Chondrocyte (in vitro differentiated cells): ENCODE measurements around the gene BEND5. TPM values are rescaled to one million over a fixed set of nuclear protein-coding genes. Genes with fewer than 3 reads are reported as not detected.

Source experiments
- DNase-seq: peaks from one replicate; pipeline ENCODE4 v3.0.0; 2021; ENCODE audit warnings: mixed read lengths, low spot score
- H3K27ac Mint-ChIP-seq: one replicate; pipeline ENCODE4 v1.8.0; 2021; ENCODE audit warnings: mild to moderate bottlenecking, moderate library complexity, mixed read lengths; ENCODE audit not compliant: unreplicated experiment
- H3K27me3 Mint-ChIP-seq: 2 replicates; pipeline ENCODE4 v1.8.0; 2021; ENCODE audit warnings: low read depth, mixed read lengths
- H3K36me3 Mint-ChIP-seq: 2 replicates; pipeline ENCODE4 v1.8.0; 2021; ENCODE audit warnings: low read depth, mixed read lengths
- H3K4me1 Mint-ChIP-seq: 2 replicates; pipeline ENCODE4 v1.8.0; 2021; ENCODE audit warnings: low read depth, mild to moderate bottlenecking, mixed read lengths
- H3K4me3 Mint-ChIP-seq: one replicate; pipeline ENCODE4 v1.8.0; 2021; ENCODE audit warnings: mild to moderate bottlenecking, moderate library complexity, mixed read lengths; ENCODE audit not compliant: unreplicated experiment
- H3K9me3 Mint-ChIP-seq: 2 replicates; pipeline ENCODE4 v1.8.0; 2021; ENCODE audit warnings: low read depth, mixed read lengths
- total RNA-seq: library from RNA; stranded (reverse); gene quantifications from 3 replicates; pipeline ENCODE4 v1.2.1, GENCODE V29; 2021
- TF ChIP-seq, protein P1 (sequence below): fragments of 200-600 bp; sonication (generic); IDR thresholded peaks from 2 replicates; pipeline ENCODE4 v1.5.0; 2021; ENCODE audit warnings: antibody characterized with exemption, mild to moderate bottlenecking, moderate library complexity

The BEND5 gene
- total RNA-seq, 1 donor from 2014 or later = 4.2 TPM

DNA sequence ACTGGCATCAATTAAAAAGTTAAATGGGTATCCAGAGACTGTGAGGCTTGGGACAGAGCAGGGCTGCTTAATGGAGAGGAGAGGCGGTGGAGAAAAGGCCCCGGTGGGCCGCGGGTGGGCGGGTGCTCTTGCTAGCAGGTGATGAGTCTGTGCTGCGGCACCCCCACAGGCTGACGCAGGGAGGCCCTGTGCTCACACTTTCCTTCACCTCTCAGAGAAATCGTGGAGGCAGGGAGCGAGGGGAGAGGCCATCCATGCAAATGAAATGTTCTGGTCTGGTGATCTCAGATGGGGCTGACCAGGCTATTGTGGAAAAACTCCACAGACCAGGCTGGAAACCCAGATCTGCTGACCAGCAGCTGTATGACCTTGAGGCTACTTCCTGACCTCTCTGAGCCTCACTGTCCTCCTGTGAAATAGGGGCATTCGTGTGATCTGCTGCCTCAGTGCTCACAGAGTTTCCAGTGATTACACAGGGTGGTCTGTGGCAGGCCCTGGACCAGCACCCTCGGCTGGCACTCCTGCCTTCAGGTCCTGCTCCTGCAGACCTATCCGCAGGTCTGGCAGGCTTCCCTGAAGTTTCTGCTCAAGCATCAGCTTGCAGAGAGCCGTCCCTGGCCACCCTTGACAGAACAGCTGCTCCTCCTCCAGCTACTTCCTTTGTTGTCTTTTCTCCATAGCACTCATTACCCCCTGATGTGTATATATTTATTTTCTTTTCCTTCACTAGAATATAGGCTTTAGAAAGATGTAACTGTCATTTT is 89.2 kb downstream of the BEND5 start:
- H3K27ac Mint-ChIP-seq = no peak overlapping the region
- no peak for DNase-seq
- TF ChIP-seq, protein P1, sequence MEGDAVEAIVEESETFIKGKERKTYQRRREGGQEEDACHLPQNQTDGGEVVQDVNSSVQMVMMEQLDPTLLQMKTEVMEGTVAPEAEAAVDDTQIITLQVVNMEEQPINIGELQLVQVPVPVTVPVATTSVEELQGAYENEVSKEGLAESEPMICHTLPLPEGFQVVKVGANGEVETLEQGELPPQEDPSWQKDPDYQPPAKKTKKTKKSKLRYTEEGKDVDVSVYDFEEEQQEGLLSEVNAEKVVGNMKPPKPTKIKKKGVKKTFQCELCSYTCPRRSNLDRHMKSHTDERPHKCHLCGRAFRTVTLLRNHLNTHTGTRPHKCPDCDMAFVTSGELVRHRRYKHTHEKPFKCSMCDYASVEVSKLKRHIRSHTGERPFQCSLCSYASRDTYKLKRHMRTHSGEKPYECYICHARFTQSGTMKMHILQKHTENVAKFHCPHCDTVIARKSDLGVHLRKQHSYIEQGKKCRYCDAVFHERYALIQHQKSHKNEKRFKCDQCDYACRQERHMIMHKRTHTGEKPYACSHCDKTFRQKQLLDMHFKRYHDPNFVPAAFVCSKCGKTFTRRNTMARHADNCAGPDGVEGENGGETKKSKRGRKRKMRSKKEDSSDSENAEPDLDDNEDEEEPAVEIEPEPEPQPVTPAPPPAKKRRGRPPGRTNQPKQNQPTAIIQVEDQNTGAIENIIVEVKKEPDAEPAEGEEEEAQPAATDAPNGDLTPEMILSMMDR = no peak

DNA sequence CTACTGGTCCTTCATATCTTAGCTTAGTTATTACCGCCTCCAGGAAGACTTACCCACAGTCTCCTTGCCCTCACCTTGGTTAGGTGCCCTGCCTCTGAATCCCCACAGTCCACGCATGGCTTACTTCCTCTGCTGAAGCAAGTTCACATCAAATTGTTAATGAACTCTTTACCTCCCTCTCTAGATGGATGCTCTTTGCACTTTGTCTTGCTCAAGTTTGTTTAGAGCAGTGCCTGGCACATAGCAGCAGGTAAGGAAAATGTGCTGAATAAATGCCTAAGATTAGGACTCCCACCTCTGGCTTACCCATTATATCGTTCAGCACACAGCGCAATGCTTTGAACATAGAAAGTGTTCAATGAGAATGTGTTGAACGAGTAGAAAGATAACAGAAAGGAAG is 90.5 kb downstream of the BEND5 start:
- H3K36me3 Mint-ChIP-seq = no peaks in the 10 kb centered on the region
- TF ChIP-seq, protein P1 = no peak
- H3K4me1 Mint-ChIP-seq = peaks cover 10% of the 10 kb centered on the region
- no peak overlapping the region for H3K27ac Mint-ChIP-seq
- H3K27me3 Mint-ChIP-seq = peaks cover 5% of the 10 kb centered on the region
- H3K9me3 Mint-ChIP-seq = no peaks in the 10 kb centered on the region
- no peak overlapping the region for H3K4me3 Mint-ChIP-seq
- no peak for DNase-seq

More for the DNA sequence above, 89.2 kb downstream of the BEND5 start:
- peaks cover 18% of the 10 kb centered on the region for H3K27me3 Mint-ChIP-seq
- H3K4me1 Mint-ChIP-seq = peaks cover 10% of the 10 kb centered on the region
- no peak overlapping the region for H3K4me3 Mint-ChIP-seq
- no peaks in the 10 kb centered on the region for H3K9me3 Mint-ChIP-seq
- H3K36me3 Mint-ChIP-seq = no peaks in the 10 kb centered on the region

DNA sequence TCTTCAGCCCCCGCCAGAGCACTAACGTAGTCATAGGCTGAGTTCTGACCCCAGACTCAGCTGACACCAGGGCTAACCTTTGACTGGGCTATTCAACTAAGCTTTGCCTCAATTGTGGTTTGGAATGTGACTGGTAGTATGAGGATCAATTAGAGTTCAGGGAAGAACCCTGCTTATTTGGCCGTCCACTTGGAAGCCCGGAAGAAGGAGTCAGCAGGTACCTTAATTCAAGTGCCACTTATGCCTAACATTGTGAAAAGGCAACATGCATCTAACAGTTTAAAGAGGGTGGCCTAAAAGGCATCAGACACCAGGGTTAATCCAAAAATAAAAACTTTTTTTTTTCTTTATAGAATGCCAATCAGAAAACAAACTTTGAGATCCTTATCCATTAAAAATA is 92.3 kb downstream of the BEND5 start:
- H3K9me3 Mint-ChIP-seq = no peaks in the 10 kb centered on the region
- TF ChIP-seq, protein P1 = no peak
- H3K27me3 Mint-ChIP-seq = peaks cover 4% of the 10 kb centered on the region
- no peak overlapping the region for H3K4me3 Mint-ChIP-seq
- H3K4me1 Mint-ChIP-seq = peaks cover 10% of the 10 kb centered on the region
- no peaks in the 10 kb centered on the region for H3K36me3 Mint-ChIP-seq
- DNase-seq = no peak
- H3K27ac Mint-ChIP-seq = no peak overlapping the region

DNA sequence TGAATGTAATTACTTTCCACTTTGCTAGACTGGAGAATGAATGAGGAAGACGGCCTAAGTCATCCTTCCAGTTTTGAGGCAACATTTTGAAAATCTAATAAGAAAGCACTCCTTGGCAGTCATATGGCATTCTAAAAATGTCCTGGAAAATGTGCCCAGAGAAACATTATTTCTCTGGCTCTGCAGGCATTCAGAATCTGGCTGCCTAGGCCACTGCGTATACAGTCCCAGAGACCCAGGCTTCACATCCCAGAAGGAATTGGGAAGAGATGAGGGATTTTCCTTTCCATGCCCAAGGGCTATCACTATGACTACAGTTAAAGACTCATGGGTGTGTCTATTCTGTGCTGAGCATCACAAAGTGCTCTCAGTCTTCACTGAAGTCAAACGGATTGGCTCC is 92.9 kb downstream of the BEND5 start:
- TF ChIP-seq, protein P1 = no peak
- Mint-ChIP-seq H3K36me3 (no peaks in the 10 kb centered on the region), H3K9me3 (no peaks in the 10 kb centered on the region), H3K27ac (no peak overlapping the region), H3K4me3 (no peak overlapping the region), H3K27me3 (peaks cover 4% of the 10 kb centered on the region), H3K4me1 (peaks cover 10% of the 10 kb centered on the region)
- no peak for DNase-seq

DNA sequence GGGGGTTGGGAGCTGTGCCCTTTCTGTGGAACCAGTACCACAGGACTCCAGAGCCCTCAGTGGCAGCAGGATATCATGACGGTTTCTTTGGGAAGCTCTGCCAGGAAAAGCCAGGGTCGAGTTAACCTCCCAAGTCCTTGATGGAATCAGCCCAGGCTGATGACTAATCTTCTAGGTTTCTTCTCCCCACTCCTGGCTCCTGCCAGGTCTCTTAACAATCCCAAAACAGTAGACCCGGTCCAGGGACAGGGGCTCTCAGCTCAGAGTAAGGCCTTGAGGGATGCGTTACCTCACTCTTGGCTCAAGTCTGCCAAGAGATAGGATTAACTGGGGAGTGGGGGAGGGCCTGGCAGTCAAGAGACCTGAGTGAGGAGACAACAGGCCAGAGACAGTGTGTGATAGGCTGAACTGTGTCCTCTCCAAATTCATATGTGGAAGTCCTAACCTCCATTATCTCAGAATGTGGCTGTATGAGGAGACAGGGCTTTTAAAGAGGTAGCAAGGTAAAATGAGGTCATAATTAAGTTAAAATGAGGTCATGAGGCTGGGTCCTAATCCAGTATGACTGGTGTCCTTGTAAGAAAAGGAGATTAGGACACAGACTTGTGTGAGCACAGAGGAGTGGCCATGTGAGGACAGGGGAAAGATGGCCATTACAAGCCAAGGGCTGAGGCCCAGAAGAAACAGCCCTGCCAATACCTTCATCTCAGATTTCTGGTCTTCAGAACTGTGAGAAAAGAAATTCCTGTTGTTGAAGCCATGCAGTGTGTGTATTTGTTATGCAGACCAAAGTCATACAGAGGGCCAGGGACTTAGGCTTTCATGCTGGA is 95.0 kb downstream of the BEND5 start:
- Mint-ChIP-seq H3K36me3 (no peaks in the 10 kb centered on the region), H3K27me3 (peaks cover 8% of the 10 kb centered on the region), H3K4me3 (no peak overlapping the region), H3K27ac (no peak overlapping the region), H3K9me3 (no peaks in the 10 kb centered on the region), H3K4me1 (peaks cover 5% of the 10 kb centered on the region)
- TF ChIP-seq, protein P1 = no peak
- DNase-seq = no peak
